HUES48 (cell line): ENCODE data around the gene CACNA1D.
A peak's percentile ranks its signal among the peaks of the same experiment; 100 is the strongest.

Source experiments
- H3K27ac ChIP-seq: one replicate; pipeline ENCODE4 v1.7.0; 2013; ENCODE audit warnings: low read depth, low read length, inconsistent platforms
- H3K27me3 ChIP-seq: 2 replicates; pipeline ENCODE4 v1.6.1; 2013; ENCODE audit warnings: mild to moderate bottlenecking, low read length; ENCODE audit not compliant: control insufficient read depth, insufficient read depth
- H3K36me3 ChIP-seq: 2 replicates; pipeline ENCODE4 v1.6.1; 2013; ENCODE audit warnings: low read length; ENCODE audit not compliant: control insufficient read depth, insufficient read depth
- H3K4me1 ChIP-seq: 2 replicates; pipeline ENCODE4 v1.6.1; 2013; ENCODE audit warnings: mild to moderate bottlenecking, low read length; ENCODE audit not compliant: control insufficient read depth, insufficient read depth
- H3K4me3 ChIP-seq: 2 replicates; pipeline ENCODE4 v1.5.1; 2013; ENCODE audit warnings: mild to moderate bottlenecking, low read depth, low read length
- H3K9ac ChIP-seq: 2 replicates; pipeline ENCODE4 v1.6.1; 2013; ENCODE audit warnings: mild to moderate bottlenecking, low read depth, low read length, moderate library complexity
- H3K9me3 ChIP-seq: 2 replicates; pipeline ENCODE4 v1.6.1; 2013; ENCODE audit warnings: low read length; ENCODE audit not compliant: control insufficient read depth, insufficient read depth

Gene CACNA1D

GRCh38 chr3:53729618-53730017, 235.2 kb downstream of the CACNA1D start:
- Histone ChIP-seq H3K4me1 (no peaks in the 10 kb centered on the region), H3K27me3 (no peaks in the 10 kb centered on the region), H3K27ac (no peak overlapping the region), H3K4me3 (no peak overlapping the region), H3K9ac (no peak overlapping the region), H3K36me3 (no peaks in the 10 kb centered on the region), H3K9me3 (no peaks in the 10 kb centered on the region)

GRCh38 chr3:53730576-53730975, 236.2 kb downstream of the CACNA1D start:
- no peak overlapping the region for H3K9ac ChIP-seq
- H3K9me3 ChIP-seq, result no peaks in the 10 kb centered on the region
- no peaks in the 10 kb centered on the region for H3K4me1 ChIP-seq
- no peaks in the 10 kb centered on the region for H3K27me3 ChIP-seq
- H3K36me3 ChIP-seq, result no peaks in the 10 kb centered on the region
- H3K27ac ChIP-seq, result no peak overlapping the region
- H3K4me3 ChIP-seq, result no peak overlapping the region

GRCh38 chr3:53731934-53732624, 237.7 kb downstream of the CACNA1D start:
- no peaks in the 10 kb centered on the region for H3K27me3 ChIP-seq
- H3K4me1 ChIP-seq, result no peaks in the 10 kb centered on the region
- no peak overlapping the region for H3K27ac ChIP-seq
- H3K36me3 ChIP-seq, result no peaks in the 10 kb centered on the region
- no peaks in the 10 kb centered on the region for H3K9me3 ChIP-seq
- H3K9ac ChIP-seq, result no peak overlapping the region
- no peak overlapping the region for H3K4me3 ChIP-seq

- Histone ChIP-seq H3K36me3 (no peaks in the 10 kb centered on the region), H3K4me1 (no peaks in the 10 kb centered on the region), H3K4me3 (no peak overlapping the region), H3K9ac (no peak overlapping the region), H3K27ac (no peak overlapping the region), H3K9me3 (no peaks in the 10 kb centered on the region), H3K27me3 (no peaks in the 10 kb centered on the region)
Observed at GRCh38 chr3:53733446-53733845, 239.0 kb downstream of the CACNA1D start.

- Histone ChIP-seq H3K9me3 (no peaks in the 10 kb centered on the region), H3K9ac (no peak overlapping the region), H3K36me3 (no peaks in the 10 kb centered on the region), H3K27ac (no peak overlapping the region), H3K27me3 (no peaks in the 10 kb centered on the region), H3K4me1 (peaks cover 6% of the 10 kb centered on the region; the same call in 1 of the 2 replicates), H3K4me3 (no peak overlapping the region)
Observed at GRCh38 chr3:53739966-53740365, 245.6 kb downstream of the CACNA1D start.

GRCh38 chr3:53740956-53741355, 246.5 kb downstream of the CACNA1D start:
- Histone ChIP-seq H3K36me3 (no peaks in the 10 kb centered on the region), H3K27ac (no peak overlapping the region), H3K27me3 (no peaks in the 10 kb centered on the region), H3K4me1 (peaks cover 6% of the 10 kb centered on the region; the same call in 1 of the 2 replicates), H3K9ac (no peak overlapping the region), H3K4me3 (no peak overlapping the region), H3K9me3 (no peaks in the 10 kb centered on the region)

- no peak overlapping the region for H3K4me3 ChIP-seq
- H3K27ac ChIP-seq, result no peak overlapping the region
- no peaks in the 10 kb centered on the region for H3K36me3 ChIP-seq
- no peaks in the 10 kb centered on the region for H3K9me3 ChIP-seq
- H3K4me1 ChIP-seq, result peaks cover 24% of the 10 kb centered on the region
- H3K9ac ChIP-seq, result no peak overlapping the region
- peaks cover 3% of the 10 kb centered on the region for H3K27me3 ChIP-seq
Observed at GRCh38 chr3:53744351-53744750, 249.9 kb downstream of the CACNA1D start.

GRCh38 chr3:53747559-53747958, 253.1 kb downstream of the CACNA1D start:
- Histone ChIP-seq H3K36me3 (no peaks in the 10 kb centered on the region), H3K27ac (no peak overlapping the region), H3K4me3 (no peak overlapping the region), H3K4me1 (peaks cover 31% of the 10 kb centered on the region), H3K9ac (no peak overlapping the region), H3K27me3 (peaks cover 6% of the 10 kb centered on the region), H3K9me3 (no peaks in the 10 kb centered on the region)

GRCh38 chr3:53748512-53749271, 254.3 kb downstream of the CACNA1D start:
- peak overlapping the region; percentile 76 for H3K27ac ChIP-seq
- peaks cover 6% of the 10 kb centered on the region for H3K27me3 ChIP-seq
- no peak overlapping the region for H3K9ac ChIP-seq
- H3K4me3 ChIP-seq, result peak overlapping the region; percentile 30; the same call in 1 of the 2 replicates
- no peaks in the 10 kb centered on the region for H3K36me3 ChIP-seq
- peaks cover 35% of the 10 kb centered on the region for H3K4me1 ChIP-seq
- H3K9me3 ChIP-seq, result no peaks in the 10 kb centered on the region

GRCh38 chr3:53749448-53749847, 255.0 kb downstream of the CACNA1D start:
- no peaks in the 10 kb centered on the region for H3K9me3 ChIP-seq
- H3K4me1 ChIP-seq, result peaks cover 34% of the 10 kb centered on the region
- H3K4me3 ChIP-seq, result no peak overlapping the region
- H3K36me3 ChIP-seq, result no peaks in the 10 kb centered on the region
- H3K9ac ChIP-seq, result no peak overlapping the region
- H3K27me3 ChIP-seq, result peaks cover 6% of the 10 kb centered on the region
- H3K27ac ChIP-seq, result no peak overlapping the region
